Gastroesophageal sphincter (tissue), 4 donors: Measurements from ENCODE around the gene PRAC2. TPM values are rescaled to one million over a fixed set of nuclear protein-coding genes. Genes with fewer than 3 reads are reported as not detected.

Experiments
- ATAC-seq: fragments of 150-250 bp; one replicate; pipeline ENCODE4 v1.9.1; 2016; ENCODE audit warnings: mild to moderate bottlenecking, moderate library complexity
- H3K27ac ChIP-seq, 4 donors: fragments of 200-600 bp; sonication (generic) in 3 of 4; 1 replicate in 3 of 4; 2 replicates in 1 of 4; pipeline ENCODE4 v1.5.1; 2016 to 2019
- H3K27me3 ChIP-seq: fragments of 200-600 bp; sonication (generic); one replicate; pipeline ENCODE4 v1.5.1; 2019
- H3K36me3 ChIP-seq, 2 donors: fragments of 200-600 bp; sonication (generic); one replicate each; pipeline ENCODE4 v1.5.1; 2019; ENCODE audit warnings: control low read depth in 1 of 2
- H3K4me1 ChIP-seq, 3 donors: fragments of 200-600 bp; sonication (generic); 1 replicate in 2 of 3; 2 replicates in 1 of 3; pipeline ENCODE4 v1.5.1; 2016 to 2019; ENCODE audit warnings: control low read depth in 2 of 3
- H3K4me3 ChIP-seq, 2 donors: fragments of 200-600 bp; sonication (generic); one replicate each; pipeline ENCODE4 v1.5.1; 2019; ENCODE audit warnings: mild to moderate bottlenecking in 1 of 2, moderate library complexity in 1 of 2
- H3K9me3 ChIP-seq, 3 donors: fragments of 200-600 bp; sonication (generic); one replicate each; pipeline ENCODE4 v1.5.1; 2017 to 2019; ENCODE audit warnings: control low read depth in 2 of 3
- CTCF ChIP-seq, 4 experiments: fragments of 200-600 bp in 2 of 4; fragments of 450-650 bp in 2 of 4; sonication (generic) in 1 of 4; IDR thresholded peaks; one replicate each; pipeline ENCODE4 v1.5.1; 2017 to 2019; ENCODE audit warnings: antibody characterized with exemption in 4 of 4, mild to moderate bottlenecking in 2 of 4, moderate library complexity in 2 of 4
- EP300 ChIP-seq: sonication (generic); formaldehyde crosslinking; IDR thresholded peaks from one replicate; pipeline ENCODE4 v1.6.1; 2017; ENCODE audit warnings: antibody characterized with exemption, mild to moderate bottlenecking
- POLR2A ChIP-seq, 2 donors: fragments of 450-650 bp; IDR thresholded peaks; one replicate each; pipeline ENCODE4 v1.6.1; 2017; ENCODE audit warnings: antibody characterized with exemption in 2 of 2, mild to moderate bottlenecking in 2 of 2, moderate library complexity in 1 of 2
- POLR2AphosphoS5 ChIP-seq: sonication (generic); formaldehyde crosslinking; IDR thresholded peaks from one replicate; pipeline ENCODE4 v1.6.1; 2017; ENCODE audit warnings: antibody characterized with exemption
- whole genome bisulfite sequencing, 2 donors: methylation state at CpG; one replicate each; pipeline ENCODE4 v1.1.5; 2018; ENCODE audit warnings: low coverage in 1 of 2; 5-methylcytosine and 5-hydroxymethylcytosine counted together
- total RNA-seq, 4 donors: library from RNA; depleted of rRNA; stranded (reverse); fragments of >200 nt; gene quantifications; one replicate each; pipeline ENCODE4 v1.1.0, GENCODE V29; 2016

The PRAC2 gene
- total RNA-seq, 4 donors from 2014 or later, result not detected

DNA sequence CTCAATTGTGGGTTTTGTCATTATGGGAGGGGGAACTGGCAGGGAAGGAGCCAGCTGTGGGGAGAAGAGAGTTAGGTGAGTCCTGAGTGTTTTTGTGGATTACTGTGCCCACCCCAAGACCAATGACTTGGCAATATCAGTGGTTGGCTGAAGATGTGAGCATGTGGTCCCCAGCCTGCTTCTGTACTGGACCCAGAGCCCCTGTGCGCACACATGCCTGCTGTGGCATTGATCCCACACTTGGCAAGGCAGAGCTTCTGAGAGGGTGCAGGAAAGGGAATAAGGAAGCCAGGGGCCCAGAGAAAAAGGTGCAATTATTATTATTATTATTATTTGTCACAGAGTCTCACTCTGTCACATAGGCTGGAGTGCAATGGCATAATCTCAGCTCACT, 2.0 kb upstream of the PRAC2 start:
- Histone ChIP-seq H3K36me3 (no peaks in the 10 kb centered on the region), H3K4me1 (peaks cover 0 to 49% (median 26%) of the 10 kb centered on the region in 3 donors), H3K27ac (no peak overlapping the region), H3K4me3 (no peak overlapping the region), H3K9me3 (no peaks in the 10 kb centered on the region), H3K27me3 (peaks cover 100% of the 10 kb centered on the region)
- no peak for TF ChIP-seq EP300
- no peak for TF ChIP-seq CTCF (IDR thresholded peaks at IDR 0.05)
- no peak for TF ChIP-seq POLR2AphosphoS5
- TF ChIP-seq POLR2A (IDR thresholded peaks at IDR 0.05), result no peak
- no peak for ATAC-seq
- WGBS, 2 donors, result 100% methylated on average over 1 of the region's 1 CpG; no CpG with 5 or more reads in 1 of the 2 donors

GRCh38 chr17:48722201-48722907, 631 bp upstream of the PRAC2 start, which contains the start of gene PRAC1:
PRAC1 (minus strand) TSS chr17:48722518; CDS start chr17:48722392, 126 bp downstream.
- no peak within 1 kb of the TSS for H3K4me3 ChIP-seq
- no peak within 1 kb of the TSS for H3K27ac ChIP-seq
- TF ChIP-seq CTCF (IDR thresholded peaks at IDR 0.05), result no peak
- TF ChIP-seq EP300, result no peak
- no peak for TF ChIP-seq POLR2AphosphoS5
- TF ChIP-seq POLR2A (IDR thresholded peaks at IDR 0.05), result no peak
- H3K9me3 ChIP-seq, result no peaks in the 10 kb centered on the region
- 13 to 20% methylated on average over 1 to 4 of the region's 21 CpGs for whole genome bisulfite sequencing, 2 donors
- peaks cover 100% of the 10 kb centered on the region for H3K27me3 ChIP-seq
- ATAC-seq, result no peak
- no peaks in the 10 kb centered on the region for H3K36me3 ChIP-seq
- H3K4me1 ChIP-seq, result peaks cover 0 to 49% (median 26%) of the 10 kb centered on the region in 3 donors

DNA sequence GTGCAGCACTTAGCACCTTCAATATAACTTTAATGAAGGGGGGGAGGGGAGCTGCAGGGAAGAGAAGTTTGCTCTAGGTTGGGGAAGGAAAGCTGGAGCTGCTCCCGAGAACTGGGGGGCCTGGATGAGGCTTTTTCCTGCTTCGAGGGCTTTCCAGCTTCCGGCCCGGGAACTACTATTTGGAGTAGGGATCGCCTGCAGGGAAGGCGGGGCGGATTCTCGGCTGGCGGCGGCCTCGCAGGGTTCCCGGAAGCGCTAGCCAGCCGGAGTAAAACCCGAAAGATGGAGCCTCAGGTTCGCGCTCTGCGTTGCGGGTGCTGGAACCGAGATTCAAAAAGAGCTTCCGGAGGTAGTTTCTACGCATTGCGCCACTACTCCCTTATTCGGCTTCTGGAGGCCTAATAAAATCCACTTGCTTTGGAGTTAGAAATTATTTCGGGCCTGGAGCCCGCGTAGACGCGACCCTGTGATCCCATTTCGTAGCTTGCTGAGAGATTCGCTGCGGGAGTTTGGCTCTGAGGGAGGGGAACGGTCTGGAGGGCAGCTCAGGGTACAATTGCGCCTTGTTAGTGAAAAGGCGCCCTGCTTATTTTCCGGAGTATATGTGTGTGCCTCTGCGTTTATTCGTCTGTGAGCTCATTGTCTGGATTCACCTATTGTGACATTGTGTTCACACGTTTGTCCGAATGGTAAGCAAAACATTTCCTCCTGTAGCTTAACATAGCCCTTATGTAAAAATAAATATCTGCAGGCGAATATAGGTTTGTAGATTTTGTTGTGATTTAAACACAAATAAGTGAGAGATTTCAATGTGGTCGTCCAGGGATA, 652 bp downstream of the PRAC2 start:
- Histone ChIP-seq H3K4me1 (peaks cover 0 to 52% (median 28%) of the 10 kb centered on the region in 3 donors), H3K4me3 (no peak overlapping the region), H3K36me3 (no peaks in the 10 kb centered on the region), H3K27me3 (peaks cover 100% of the 10 kb centered on the region), H3K9me3 (no peaks in the 10 kb centered on the region), H3K27ac (no peak overlapping the region)
- ATAC-seq, result no peak
- WGBS, 2 donors, result 39 to 40% methylated on average over 9 of the region's 42 CpGs
- TF ChIP-seq CTCF (IDR thresholded peaks at IDR 0.05), result no peak
- no peak for TF ChIP-seq POLR2AphosphoS5
- no peak for TF ChIP-seq POLR2A (IDR thresholded peaks at IDR 0.05)
- TF ChIP-seq EP300, result no peak

- H3K27ac ChIP-seq, result no peak overlapping the region
- peak overlapping the region in 1 of 2 donors; percentile 2 for H3K4me3 ChIP-seq
- 13 to 16% methylated on average over 9 to 22 of the region's 32 CpGs for WGBS, 2 donors
- H3K9me3 ChIP-seq, result no peaks in the 10 kb centered on the region
- ATAC-seq, result peak; percentile 76
- no peaks in the 10 kb centered on the region for H3K36me3 ChIP-seq
- H3K27me3 ChIP-seq, result peaks cover 100% of the 10 kb centered on the region
- H3K4me1 ChIP-seq, result peaks cover 0 to 52% (median 26%) of the 10 kb centered on the region in 3 donors
- TF ChIP-seq EP300, result no peak
- no peak for TF ChIP-seq POLR2AphosphoS5
- TF ChIP-seq CTCF (IDR thresholded peaks at IDR 0.05), result peak in 3 of 4 experiments; percentile 66 to 82 (median 75)
- TF ChIP-seq POLR2A (IDR thresholded peaks at IDR 0.05), result no peak
These were observed 1.4 kb downstream of the PRAC2 start for GRCh38 chr17:48724251-48725003.
